ENCODE results near the gene LPP. TPM values are rescaled to one million over a fixed set of nuclear protein-coding genes. Genes with fewer than 3 reads are reported as not detected.
A peak's percentile ranks its signal among the peaks of the same experiment; 100 is the strongest.

The LPP gene
- total and polyA plus RNA-seq, 2 donors from 2014 or later, result 6.7 to 233 TPM

- Histone ChIP-seq H3K9ac (ENCODE audit: low read length in 3 of 3) (no peak overlapping the region), H3K4me3 (ENCODE audit: low read length in 3 of 3) (no peak overlapping the region), H3K36me3 (ENCODE audit: control insufficient read depth in 2 of 3, insufficient read depth in 3 of 3, low read length in 3 of 3) (no peaks in the 10 kb centered on the region), H3K9me3 (ENCODE audit: control insufficient read depth in 2 of 3, insufficient read depth in 1 of 3, low read length in 3 of 3) (no peaks in the 10 kb centered on the region), H3K27me3 (ENCODE audit: control insufficient read depth, insufficient read depth, low read length) (no peaks in the 10 kb centered on the region), H3K27ac (ENCODE audit: low read depth in 2 of 2, low read length in 2 of 2) (peak overlapping the region in 1 of 2 donors; percentile 12), H3K4me1 (ENCODE audit: control insufficient read depth in 2 of 3, insufficient read depth in 2 of 3, low read depth in 1 of 3, low read length in 3 of 3) (peaks cover 0 to 32% (median 19%) of the 10 kb centered on the region in 3 donors)
- TF ChIP-seq CTCF (IDR thresholded peaks at IDR 0.05; ENCODE audit: borderline replicate concordance, extremely low read depth, insufficient read depth), result no peak
- intact Hi-C loops (cut with DNase I), result no loop called here
- DNase-seq, result no peak
- no peak for FAIRE-seq
Measured at GRCh38 chr3:188262488-188262887, 108.5 kb downstream of the LPP start.

GRCh38 chr3:188262913-188263683, 109.1 kb downstream of the LPP start:
- H3K9me3 ChIP-seq (ENCODE audit: control insufficient read depth in 2 of 3, insufficient read depth in 1 of 3, low read length in 3 of 3), result no peaks in the 10 kb centered on the region
- H3K36me3 ChIP-seq (ENCODE audit: control insufficient read depth in 2 of 3, insufficient read depth in 3 of 3, low read length in 3 of 3), result no peaks in the 10 kb centered on the region
- H3K27ac ChIP-seq (ENCODE audit: low read depth in 2 of 2, low read length in 2 of 2), result peak overlapping the region in 1 of 2 donors; percentile 45
- FAIRE-seq, result no peak
- H3K4me1 ChIP-seq (ENCODE audit: control insufficient read depth in 2 of 3, insufficient read depth in 2 of 3, low read depth in 1 of 3, low read length in 3 of 3), result peaks cover 0 to 35% (median 23%) of the 10 kb centered on the region in 3 donors
- no peak overlapping the region for H3K4me3 ChIP-seq (ENCODE audit: low read length in 3 of 3)
- DNase-seq, result no peak
- H3K9ac ChIP-seq (ENCODE audit: low read length in 3 of 3), result no peak overlapping the region
- TF ChIP-seq CTCF (IDR thresholded peaks at IDR 0.05; ENCODE audit: borderline replicate concordance, extremely low read depth, insufficient read depth), result no peak
- intact Hi-C loops (cut with DNase I), result no loop called here
- no peaks in the 10 kb centered on the region for H3K27me3 ChIP-seq (ENCODE audit: control insufficient read depth, insufficient read depth, low read length)

GRCh38 chr3:188264226-188265207, 110.6 kb downstream of the LPP start:
- Histone ChIP-seq H3K4me1 (ENCODE audit: control insufficient read depth in 2 of 3, insufficient read depth in 2 of 3, low read depth in 1 of 3, low read length in 3 of 3) (peaks cover 0 to 26% (median 21%) of the 10 kb centered on the region in 3 donors), H3K9me3 (ENCODE audit: control insufficient read depth in 2 of 3, insufficient read depth in 1 of 3, low read length in 3 of 3) (no peaks in the 10 kb centered on the region), H3K36me3 (ENCODE audit: control insufficient read depth in 2 of 3, insufficient read depth in 3 of 3, low read length in 3 of 3) (no peaks in the 10 kb centered on the region), H3K9ac (ENCODE audit: low read length in 3 of 3) (no peak overlapping the region), H3K27me3 (ENCODE audit: control insufficient read depth, insufficient read depth, low read length) (no peaks in the 10 kb centered on the region), H3K27ac (ENCODE audit: low read depth in 2 of 2, low read length in 2 of 2) (peak overlapping the region; percentile 49 to 83), H3K4me3 (ENCODE audit: low read length in 3 of 3) (no peak overlapping the region)
- TF ChIP-seq CTCF (IDR thresholded peaks at IDR 0.05; ENCODE audit: borderline replicate concordance, extremely low read depth, insufficient read depth), result no peak
- intact Hi-C loops (cut with DNase I), result no loop called here
- DNase-seq, result no peak
- FAIRE-seq, result no peak

Measured in kidney (tissue), 14 donors.